Cardiac muscle cell (in vitro differentiated cells and primary cell): ENCODE results near the gene TGM3. TPM values are rescaled to one million over a fixed set of nuclear protein-coding genes. Genes with fewer than 3 reads are reported as not detected.

Experiments used
- DNase-seq, 2 donors: peaks; one replicate each; pipeline versions ENCODE4 v3.0.0 to v3.0.0-alpha.2; 2010 to 2017; ENCODE audit warnings: low read depth in 1 of 2, low spot score in 1 of 2
- H3K27ac ChIP-seq: fragments of 200-600 bp; sonication (generic); 2 replicates; pipeline ENCODE4 v1.5.1; 2016
- H3K27me3 ChIP-seq: fragments of 200-600 bp; sonication (generic); 2 replicates; pipeline ENCODE4 v1.6.0; 2016; ENCODE audit warnings: control low read depth
- H3K36me3 ChIP-seq: fragments of 200-600 bp; sonication (generic); 2 replicates; pipeline ENCODE4 v1.5.1; 2016; ENCODE audit warnings: control low read depth
- H3K4me1 ChIP-seq: fragments of 200-600 bp; sonication (generic); 2 replicates; pipeline ENCODE4 v1.8.1; 2017; ENCODE audit warnings: low read depth, mild to moderate bottlenecking, mixed run types
- H3K4me3 ChIP-seq: fragments of 200-600 bp; sonication (generic); 2 replicates; pipeline ENCODE4 v1.5.1; 2016; ENCODE audit warnings: mild to moderate bottlenecking
- H3K9me3 ChIP-seq: fragments of 200-600 bp; sonication (generic); 2 replicates; pipeline ENCODE4 v1.5.1; 2017; ENCODE audit warnings: low read depth, mild to moderate bottlenecking, control low read depth
- polyA plus RNA-seq: library from polyadenylated mRNA; unstranded; fragments of >200 nt; fragmentation: Nextera tagmentation; extraction: Ambion mirVana; gene quantifications from 2 replicates; pipeline ENCODE4 v1.2.1, GENCODE V29; 2016
- total RNA-seq: library from RNA; depleted of rRNA; stranded (reverse); fragments of >200 nt; gene quantifications from 2 replicates; pipeline ENCODE4 v1.2.3, GENCODE V29; 2016
- TF ChIP-seq, protein P1 (sequence below): IDR thresholded peaks from 2 replicates; pipeline ENCODE4 v1.5.1; 2012; ENCODE audit warnings: low read depth, mild to moderate bottlenecking, low read length

The TGM3 gene
- total and polyA plus RNA-seq, 2 experiments from 2014 or later, result not detected

- Histone ChIP-seq H3K27me3 (no peaks in the 10 kb centered on the region), H3K36me3 (no peaks in the 10 kb centered on the region), H3K27ac (no peak overlapping the region), H3K9me3 (no peaks in the 10 kb centered on the region), H3K4me1 (no peaks in the 10 kb centered on the region), H3K4me3 (no peak overlapping the region)
- no peak for DNase-seq
- TF ChIP-seq, protein P1, sequence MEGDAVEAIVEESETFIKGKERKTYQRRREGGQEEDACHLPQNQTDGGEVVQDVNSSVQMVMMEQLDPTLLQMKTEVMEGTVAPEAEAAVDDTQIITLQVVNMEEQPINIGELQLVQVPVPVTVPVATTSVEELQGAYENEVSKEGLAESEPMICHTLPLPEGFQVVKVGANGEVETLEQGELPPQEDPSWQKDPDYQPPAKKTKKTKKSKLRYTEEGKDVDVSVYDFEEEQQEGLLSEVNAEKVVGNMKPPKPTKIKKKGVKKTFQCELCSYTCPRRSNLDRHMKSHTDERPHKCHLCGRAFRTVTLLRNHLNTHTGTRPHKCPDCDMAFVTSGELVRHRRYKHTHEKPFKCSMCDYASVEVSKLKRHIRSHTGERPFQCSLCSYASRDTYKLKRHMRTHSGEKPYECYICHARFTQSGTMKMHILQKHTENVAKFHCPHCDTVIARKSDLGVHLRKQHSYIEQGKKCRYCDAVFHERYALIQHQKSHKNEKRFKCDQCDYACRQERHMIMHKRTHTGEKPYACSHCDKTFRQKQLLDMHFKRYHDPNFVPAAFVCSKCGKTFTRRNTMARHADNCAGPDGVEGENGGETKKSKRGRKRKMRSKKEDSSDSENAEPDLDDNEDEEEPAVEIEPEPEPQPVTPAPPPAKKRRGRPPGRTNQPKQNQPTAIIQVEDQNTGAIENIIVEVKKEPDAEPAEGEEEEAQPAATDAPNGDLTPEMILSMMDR, result no peak
These were observed 30.2 kb downstream of the TGM3 start for GRCh38 chr20:2326046-2326445.

DNA sequence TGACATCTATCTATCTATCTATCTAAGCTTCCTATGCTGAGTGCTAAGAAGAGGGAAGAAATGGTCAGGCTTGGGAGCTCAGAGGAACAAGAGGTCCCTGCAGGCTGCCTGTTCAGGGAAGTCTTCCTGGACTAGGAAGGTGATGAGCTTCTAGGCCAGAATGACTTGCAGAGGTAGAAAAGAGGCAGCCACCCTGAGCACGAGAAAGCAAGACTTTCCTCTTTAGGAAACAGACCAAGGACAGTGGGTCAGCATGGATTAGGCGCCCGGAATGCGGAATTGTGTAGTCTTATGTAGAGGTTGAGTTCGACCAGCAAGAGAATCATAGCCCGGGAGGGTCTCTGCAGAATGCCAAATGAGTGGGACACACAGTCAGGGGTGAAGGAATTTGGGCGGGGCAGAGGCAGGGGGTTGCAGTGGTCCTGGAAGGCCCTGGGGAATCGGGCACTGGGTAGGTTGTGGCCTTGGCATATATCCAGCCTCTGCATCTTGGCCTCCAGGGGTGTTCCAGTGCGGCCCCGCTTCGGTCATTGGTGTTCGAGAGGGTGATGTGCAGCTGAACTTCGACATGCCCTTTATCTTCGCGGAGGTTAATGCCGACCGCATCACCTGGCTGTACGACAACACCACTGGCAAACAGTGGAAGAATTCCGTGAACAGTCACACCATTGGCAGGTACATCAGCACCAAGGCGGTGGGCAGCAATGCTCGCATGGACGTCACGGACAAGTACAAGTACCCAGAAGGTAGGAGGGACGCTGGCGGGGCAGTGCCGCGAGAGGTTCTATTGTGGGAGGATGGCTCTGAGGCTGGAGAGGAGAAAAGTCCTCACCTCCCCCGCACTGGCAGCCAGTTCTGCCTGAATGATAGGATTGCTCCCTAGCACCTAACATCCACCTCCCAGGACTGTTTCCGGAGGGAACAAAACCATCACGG, 32.1 kb downstream of the TGM3 start:
- no peaks in the 10 kb centered on the region for H3K4me1 ChIP-seq
- H3K9me3 ChIP-seq, result no peaks in the 10 kb centered on the region
- H3K4me3 ChIP-seq, result no peak overlapping the region
- no peak overlapping the region for H3K27ac ChIP-seq
- DNase-seq, result no peak
- TF ChIP-seq, protein P1, result no peak
- no peaks in the 10 kb centered on the region for H3K27me3 ChIP-seq
- H3K36me3 ChIP-seq, result no peaks in the 10 kb centered on the region

DNA sequence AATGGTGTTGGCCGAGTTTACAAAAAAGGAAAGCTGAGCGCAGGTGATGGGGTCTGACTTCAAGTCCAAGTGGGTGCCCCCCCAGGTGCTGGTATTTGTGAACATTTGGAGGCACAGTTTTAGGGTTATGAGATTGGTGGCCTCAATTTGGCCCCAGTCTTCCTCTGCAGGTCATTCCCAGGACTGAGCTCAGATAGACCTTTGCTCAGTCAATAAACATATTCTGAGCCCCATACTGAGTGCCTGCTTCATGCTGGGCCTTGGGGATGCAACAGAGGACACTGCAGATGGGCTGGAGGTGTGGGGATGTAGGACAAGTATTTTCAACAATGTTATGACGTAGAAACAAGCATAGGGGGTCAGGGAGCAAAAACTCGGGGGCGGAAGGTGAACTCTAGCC, 33.5 kb downstream of the TGM3 start:
- Histone ChIP-seq H3K27me3 (no peaks in the 10 kb centered on the region), H3K36me3 (no peaks in the 10 kb centered on the region)
- no peak for DNase-seq

DNA sequence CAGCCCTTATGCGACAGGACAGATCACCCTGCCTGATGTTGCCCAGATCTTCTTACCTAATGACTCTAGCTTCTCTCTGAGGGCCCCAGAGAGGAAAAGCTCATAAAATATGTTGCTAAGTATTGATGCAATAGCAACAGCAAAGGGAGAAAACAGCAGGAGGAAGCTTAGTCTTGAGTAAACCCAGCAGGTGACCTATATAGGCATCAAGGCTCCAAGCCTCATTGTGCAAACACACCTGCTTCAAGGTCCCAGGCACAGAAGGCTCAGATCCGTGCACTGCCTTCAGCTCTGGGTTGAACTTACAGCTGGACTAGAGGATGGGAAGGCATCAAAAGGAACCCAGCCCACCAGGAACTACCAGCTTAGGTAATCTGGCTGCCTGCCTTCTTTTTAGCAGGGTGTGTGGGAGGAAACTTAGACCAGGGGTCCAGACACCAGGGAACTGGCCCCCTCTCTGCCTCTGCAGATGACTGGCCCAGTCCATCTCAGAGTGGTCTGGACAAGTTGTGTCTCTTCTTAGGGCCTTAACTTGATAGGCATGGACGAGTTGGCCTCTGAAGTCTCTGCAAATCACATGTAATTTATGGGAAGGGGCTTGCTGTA, 34.4 kb downstream of the TGM3 start:
- no peak overlapping the region for H3K27ac ChIP-seq
- no peaks in the 10 kb centered on the region for H3K9me3 ChIP-seq
- H3K36me3 ChIP-seq, result no peaks in the 10 kb centered on the region
- TF ChIP-seq, protein P1, result no peak
- no peaks in the 10 kb centered on the region for H3K27me3 ChIP-seq
- DNase-seq, result no peak
- no peaks in the 10 kb centered on the region for H3K4me1 ChIP-seq
- no peak overlapping the region for H3K4me3 ChIP-seq

More for the DNA sequence above, 33.5 kb downstream of the TGM3 start:
- H3K9me3 ChIP-seq, result no peaks in the 10 kb centered on the region
- TF ChIP-seq, protein P1, result no peak
- no peaks in the 10 kb centered on the region for H3K4me1 ChIP-seq
- H3K27ac ChIP-seq, result no peak overlapping the region
- no peak overlapping the region for H3K4me3 ChIP-seq

GRCh38 chr20:2331106-2331505, 35.3 kb downstream of the TGM3 start:
- TF ChIP-seq, protein P1, result no peak
- DNase-seq, result no peak
- Histone ChIP-seq H3K27me3 (no peaks in the 10 kb centered on the region), H3K27ac (no peak overlapping the region), H3K4me3 (no peak overlapping the region), H3K36me3 (no peaks in the 10 kb centered on the region), H3K9me3 (no peaks in the 10 kb centered on the region), H3K4me1 (no peaks in the 10 kb centered on the region)
